ENCODE data around the gene ATE1. TPM values are rescaled to one million over a fixed set of nuclear protein-coding genes. Genes with fewer than 3 reads are reported as not detected.

The ATE1 gene
- total and polyA plus RNA-seq, 2 of the 4 experiments (the other 2 are of a cell fraction), result 6.4 to 27.8 TPM

GRCh38 chr10:121899727-121900126 is 28.1 kb downstream of the ATE1 start:
- in situ Hi-C loops (cut with MboI; ENCODE audit: low sequenced_read_pairs) (loop anchor here (5.0 kb wide), 1 partner anchor 952 kb away; no protein-coding TSS in a partner anchor), intact Hi-C loops (cut with micrococcal nuclease) (loop anchor here (1.0 kb wide), 1 partner anchor 950 kb away; no protein-coding TSS in a partner anchor)

More at GRCh38 chr10:121899727-121900126, 28.1 kb downstream of the ATE1 start:
- H3K4ac ChIP-seq (ENCODE audit: low read depth, low read length), result no peak overlapping the region
- H3K14ac ChIP-seq (replicated peaks; ENCODE audit: low read depth, low read length), result no peak overlapping the region
- no peak for ATAC-seq (ENCODE audit: low read depth)
- no peak overlapping the region for H2BK120ac ChIP-seq (ENCODE audit: low read depth, low read length)
- no peak overlapping the region for H4K8ac ChIP-seq (ENCODE audit: low read depth in 2 of 2, low read length in 2 of 2)
- no peak overlapping the region for H3K23ac ChIP-seq (ENCODE audit: low read depth, low read length)
- BruUV-seq (replicated peaks), result no TSS peak
- peaks cover 6% of the 10 kb centered on the region for H3K36me3 ChIP-seq (ENCODE audit: control insufficient read depth, insufficient read depth, low read length)
- no peak overlapping the region for H4K91ac ChIP-seq (ENCODE audit: insufficient read depth, low read depth, low read length)
- no peak overlapping the region for H2AK9ac ChIP-seq (replicated peaks; ENCODE audit: low read depth, low read length, poor library complexity)
- dilution Hi-C loops (cut with HindIII; ENCODE audit: low sequenced_read_pairs, unreplicated experiment), result no loop called here
- H3K27me3 ChIP-seq (ENCODE audit: control insufficient read depth, insufficient read depth, low read length), result no peaks in the 10 kb centered on the region
- H3K4me2 ChIP-seq (ENCODE audit: low read depth, low read length), result no peak overlapping the region
- no peak overlapping the region for H3K56ac ChIP-seq (ENCODE audit: extremely low read depth, insufficient read depth, low read length)
- no peak overlapping the region for H2BK15ac ChIP-seq (ENCODE audit: low read depth, low read length)
- POLR2A ChIA-PET (ENCODE audit: unreplicated experiment), result no interaction called here
- H3K9me1 ChIP-seq (ENCODE audit: insufficient read depth, low read length), result no peaks in the 10 kb centered on the region
- no peak overlapping the region for H3K18ac ChIP-seq (ENCODE audit: low read depth, low read length)
- no peak overlapping the region for H4K5ac ChIP-seq (ENCODE audit: low read depth, low read length)
- H2AK5ac ChIP-seq (ENCODE audit: low read depth, low read length), result no peak overlapping the region
- no peak overlapping the region for H3K4me3 ChIP-seq (ENCODE audit: insufficient read depth, low read depth, low read length)
- no peaks in the 10 kb centered on the region for H3K9me3 ChIP-seq (ENCODE audit: control insufficient read depth, insufficient read depth, low read length)
- H3K27ac ChIP-seq (ENCODE audit: insufficient read depth, low read length), result no peak overlapping the region
- CTCF ChIA-PET, result interaction anchor here (0.6 to 2.6 kb wide), 5 partner anchors 13 to 951 kb away, joined by 3 to 11 read pairs (median 3); no protein-coding TSS in a partner anchor
- TF ChIP-seq SMC3 (IDR thresholded peaks at IDR 0.05; ENCODE audit: low read depth, low read length) (no peak), MAFK (IDR thresholded peaks at IDR 0.05; ENCODE audit: low read depth, low read length) (no peak), POLR2A (IDR thresholded peaks at IDR 0.05; ENCODE audit: low read depth, low read length) (no peak), CEBPB (IDR thresholded peaks at IDR 0.05; ENCODE audit: low read depth, low read length) (no peak), RAD21 (IDR thresholded peaks at IDR 0.05; ENCODE audit: low read length) (no peak), CTCF (conservative IDR thresholded peaks at IDR 0.05; ENCODE audit: low read depth, low read length) (no peak), FOS (IDR thresholded peaks at IDR 0.05; ENCODE audit: low read depth, low read length) (no peak), MXI1 (IDR thresholded peaks at IDR 0.05; ENCODE audit: borderline replicate concordance, low read depth, low read length) (no peak), NFE2L2 (IDR thresholded peaks at IDR 0.05; ENCODE audit: low read depth, low read length) (no peak), MAZ (IDR thresholded peaks at IDR 0.05; ENCODE audit: borderline replicate concordance, low read depth, low read length) (no peak), RFX5 (IDR thresholded peaks at IDR 0.05; ENCODE audit: low read depth, low read length) (no peak), RCOR1 (IDR thresholded peaks at IDR 0.05; ENCODE audit: insufficient replicate concordance, low read length) (no peak), BHLHE40 (IDR thresholded peaks at IDR 0.05; ENCODE audit: low read depth, low read length) (no peak)
- TF ChIP-seq, protein P1, sequence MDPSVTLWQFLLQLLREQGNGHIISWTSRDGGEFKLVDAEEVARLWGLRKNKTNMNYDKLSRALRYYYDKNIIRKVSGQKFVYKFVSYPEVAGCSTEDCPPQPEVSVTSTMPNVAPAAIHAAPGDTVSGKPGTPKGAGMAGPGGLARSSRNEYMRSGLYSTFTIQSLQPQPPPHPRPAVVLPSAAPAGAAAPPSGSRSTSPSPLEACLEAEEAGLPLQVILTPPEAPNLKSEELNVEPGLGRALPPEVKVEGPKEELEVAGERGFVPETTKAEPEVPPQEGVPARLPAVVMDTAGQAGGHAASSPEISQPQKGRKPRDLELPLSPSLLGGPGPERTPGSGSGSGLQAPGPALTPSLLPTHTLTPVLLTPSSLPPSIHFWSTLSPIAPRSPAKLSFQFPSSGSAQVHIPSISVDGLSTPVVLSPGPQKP (IDR thresholded peaks at IDR 0.05; ENCODE audit: borderline replicate concordance, low read depth, low read length), result no peak
- TF ChIP-seq, protein P2, sequence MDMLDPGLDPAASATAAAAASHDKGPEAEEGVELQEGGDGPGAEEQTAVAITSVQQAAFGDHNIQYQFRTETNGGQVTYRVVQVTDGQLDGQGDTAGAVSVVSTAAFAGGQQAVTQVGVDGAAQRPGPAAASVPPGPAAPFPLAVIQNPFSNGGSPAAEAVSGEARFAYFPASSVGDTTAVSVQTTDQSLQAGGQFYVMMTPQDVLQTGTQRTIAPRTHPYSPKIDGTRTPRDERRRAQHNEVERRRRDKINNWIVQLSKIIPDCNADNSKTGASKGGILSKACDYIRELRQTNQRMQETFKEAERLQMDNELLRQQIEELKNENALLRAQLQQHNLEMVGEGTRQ (IDR thresholded peaks at IDR 0.05; ENCODE audit: low read depth, low read length), result no peak
- no peaks in the 10 kb centered on the region; a peak in 1 of 4 replicates for H3K79me1 ChIP-seq (ENCODE audit: low read depth in 1 of 2, low read length in 2 of 2)
- no peaks in the 10 kb centered on the region for H3K4me1 ChIP-seq (ENCODE audit: control insufficient read depth, insufficient read depth, low read length)
- H4K20me1 ChIP-seq (ENCODE audit: insufficient read depth, low read length), result no peaks in the 10 kb centered on the region
- DNase-seq, result no peak
- no peak overlapping the region for H3K9ac ChIP-seq (ENCODE audit: low read depth, low read length)
- H2BK5ac ChIP-seq (ENCODE audit: low read depth, low read length, poor library complexity, severe bottlenecking), result no peak overlapping the region
- H2AFZ ChIP-seq (replicated peaks; ENCODE audit: low read length, poor library complexity), result no peak overlapping the region
- no peak overlapping the region for H2BK20ac ChIP-seq (ENCODE audit: low read depth, low read length)
- no CpG with 5 or more reads among the region's 4 CpGs for WGBS, 2 experiments (ENCODE audit: extremely low coverage in 2 of 2, insufficient read length in 1 of 2)
